Gastroesophageal sphincter (tissue), 3 donors: ENCODE data around the gene ANKRD18B.
"Not testable (repeated sequence)": the region's sequence is repeated elsewhere in the genome, so short reads cannot be mapped to it uniquely, and the experiment has no call there.

ENCODE experiments used
- POLR2A ChIP-seq, 2 donors: fragments of 450-650 bp; IDR thresholded peaks; one replicate each; pipeline ENCODE4 v1.6.1; 2017; ENCODE audit warnings: antibody characterized with exemption in 2 of 2, mild to moderate bottlenecking in 2 of 2, moderate library complexity in 1 of 2
- POLR2AphosphoS5 ChIP-seq: sonication (generic); formaldehyde crosslinking; IDR thresholded peaks from one replicate; pipeline ENCODE4 v1.6.1; 2017; ENCODE audit warnings: antibody characterized with exemption
- TF ChIP-seq, protein P1 (sequence below), 4 experiments: fragments of 200-600 bp in 2 of 4; fragments of 450-650 bp in 2 of 4; sonication (generic) in 1 of 4; IDR thresholded peaks; one replicate each; pipeline ENCODE4 v1.5.1; 2017 to 2019; ENCODE audit warnings: antibody characterized with exemption in 4 of 4, mild to moderate bottlenecking in 2 of 4, moderate library complexity in 2 of 4

GRCh38 chr9:33528069-33528468, 4.0 kb downstream of the ANKRD18B start:
- TF ChIP-seq, protein P1, sequence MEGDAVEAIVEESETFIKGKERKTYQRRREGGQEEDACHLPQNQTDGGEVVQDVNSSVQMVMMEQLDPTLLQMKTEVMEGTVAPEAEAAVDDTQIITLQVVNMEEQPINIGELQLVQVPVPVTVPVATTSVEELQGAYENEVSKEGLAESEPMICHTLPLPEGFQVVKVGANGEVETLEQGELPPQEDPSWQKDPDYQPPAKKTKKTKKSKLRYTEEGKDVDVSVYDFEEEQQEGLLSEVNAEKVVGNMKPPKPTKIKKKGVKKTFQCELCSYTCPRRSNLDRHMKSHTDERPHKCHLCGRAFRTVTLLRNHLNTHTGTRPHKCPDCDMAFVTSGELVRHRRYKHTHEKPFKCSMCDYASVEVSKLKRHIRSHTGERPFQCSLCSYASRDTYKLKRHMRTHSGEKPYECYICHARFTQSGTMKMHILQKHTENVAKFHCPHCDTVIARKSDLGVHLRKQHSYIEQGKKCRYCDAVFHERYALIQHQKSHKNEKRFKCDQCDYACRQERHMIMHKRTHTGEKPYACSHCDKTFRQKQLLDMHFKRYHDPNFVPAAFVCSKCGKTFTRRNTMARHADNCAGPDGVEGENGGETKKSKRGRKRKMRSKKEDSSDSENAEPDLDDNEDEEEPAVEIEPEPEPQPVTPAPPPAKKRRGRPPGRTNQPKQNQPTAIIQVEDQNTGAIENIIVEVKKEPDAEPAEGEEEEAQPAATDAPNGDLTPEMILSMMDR (IDR thresholded peaks at IDR 0.05), result not testable (repeated sequence)
- TF ChIP-seq POLR2AphosphoS5; POLR2A (IDR thresholded peaks at IDR 0.05): not testable (repeated sequence)
